ENCODE data around the gene CDH1.

Gene CDH1

DNA sequence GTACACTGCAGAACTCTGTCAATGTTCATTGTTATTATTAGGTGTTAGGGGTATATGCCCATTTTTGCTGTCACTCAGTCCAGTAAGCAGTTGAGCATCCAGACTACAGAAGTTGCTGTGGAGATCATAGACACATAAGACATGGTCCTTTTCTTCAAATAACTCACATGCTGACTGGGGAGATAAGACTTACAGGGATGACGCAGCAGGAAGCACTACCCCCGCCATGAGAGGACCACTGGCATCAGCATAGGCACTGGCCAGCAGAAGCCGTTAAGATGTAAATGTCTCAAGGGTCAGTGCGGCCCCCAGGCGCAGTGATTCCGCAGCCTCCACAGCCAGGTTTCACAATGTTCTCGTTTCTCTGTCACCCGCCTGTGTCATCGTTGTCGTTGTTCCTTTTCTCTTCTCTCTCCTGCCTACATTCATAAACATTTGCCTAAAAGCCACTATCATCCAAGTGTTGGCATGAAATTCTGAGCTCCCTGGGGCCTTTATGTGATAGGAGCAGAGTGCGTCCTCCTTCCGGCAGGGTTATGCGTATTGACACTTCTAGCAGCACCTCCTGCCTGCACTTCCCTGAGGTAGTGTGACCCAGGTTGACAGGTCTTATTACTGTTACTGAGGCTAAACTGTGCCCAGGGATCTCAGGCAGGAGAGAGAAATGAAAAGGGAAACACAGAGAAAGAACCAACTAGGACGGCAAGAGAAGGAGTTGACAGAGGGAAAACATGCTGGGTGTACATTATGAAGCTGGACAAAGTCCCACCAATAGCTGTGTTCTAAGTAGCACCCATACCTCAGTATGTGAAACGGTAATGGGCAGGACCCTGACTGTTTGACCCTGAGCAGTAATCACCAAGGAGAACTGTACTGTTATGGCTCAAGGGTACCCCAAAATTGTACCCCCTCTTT, 124.1 kb downstream of the CDH1 start:
- no peak for DNase-seq

DNA sequence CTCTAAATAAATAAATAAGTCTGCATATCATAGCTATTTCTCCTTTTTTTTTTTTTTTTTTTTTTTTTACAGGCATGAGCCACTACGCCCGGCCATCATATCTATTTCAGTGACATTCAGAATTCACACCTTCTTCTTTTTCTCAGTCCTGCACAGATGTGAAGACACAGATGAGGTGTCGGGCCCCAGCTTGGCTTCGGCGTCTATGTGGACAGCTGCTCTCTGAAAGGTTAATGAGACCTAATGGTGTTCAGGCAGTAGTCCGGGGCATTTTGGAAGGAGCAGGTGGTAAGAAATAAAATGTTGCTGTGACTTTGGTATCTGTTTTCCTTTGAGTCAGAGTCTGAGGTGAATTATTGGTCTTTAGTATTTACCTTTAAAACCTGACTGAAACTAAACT, 129.8 kb downstream of the CDH1 start:
- no peak for DNase-seq

DNA sequence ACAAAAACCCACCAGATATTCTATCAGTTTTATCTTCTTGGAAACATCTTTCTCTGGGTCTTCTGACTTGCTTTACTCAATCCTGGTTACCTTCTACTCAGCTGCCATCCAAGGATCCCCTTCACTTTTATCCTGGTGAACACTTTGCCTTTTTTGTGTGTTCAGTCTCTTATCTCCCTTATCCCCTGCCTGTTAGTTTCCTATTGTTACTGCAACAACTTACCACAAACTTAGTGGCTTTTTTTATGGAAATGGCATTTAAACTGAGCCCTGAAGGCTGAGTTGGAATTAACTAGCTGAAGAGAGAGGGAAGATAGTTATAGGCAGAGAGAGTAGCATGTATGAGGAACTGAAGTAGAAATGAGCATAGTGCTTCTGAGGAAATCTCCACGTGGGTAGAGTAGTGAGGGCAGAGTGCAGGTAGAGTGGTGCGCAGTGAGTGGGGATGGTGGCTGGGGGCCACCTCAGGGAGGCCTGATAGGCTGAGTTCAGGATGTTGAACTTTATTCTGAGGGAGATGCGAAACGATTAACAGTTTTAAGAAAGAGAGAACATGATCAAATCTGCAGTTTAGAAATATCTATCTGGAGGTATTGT, 132.5 kb downstream of the CDH1 start:
- DNase-seq = no peak

DNA sequence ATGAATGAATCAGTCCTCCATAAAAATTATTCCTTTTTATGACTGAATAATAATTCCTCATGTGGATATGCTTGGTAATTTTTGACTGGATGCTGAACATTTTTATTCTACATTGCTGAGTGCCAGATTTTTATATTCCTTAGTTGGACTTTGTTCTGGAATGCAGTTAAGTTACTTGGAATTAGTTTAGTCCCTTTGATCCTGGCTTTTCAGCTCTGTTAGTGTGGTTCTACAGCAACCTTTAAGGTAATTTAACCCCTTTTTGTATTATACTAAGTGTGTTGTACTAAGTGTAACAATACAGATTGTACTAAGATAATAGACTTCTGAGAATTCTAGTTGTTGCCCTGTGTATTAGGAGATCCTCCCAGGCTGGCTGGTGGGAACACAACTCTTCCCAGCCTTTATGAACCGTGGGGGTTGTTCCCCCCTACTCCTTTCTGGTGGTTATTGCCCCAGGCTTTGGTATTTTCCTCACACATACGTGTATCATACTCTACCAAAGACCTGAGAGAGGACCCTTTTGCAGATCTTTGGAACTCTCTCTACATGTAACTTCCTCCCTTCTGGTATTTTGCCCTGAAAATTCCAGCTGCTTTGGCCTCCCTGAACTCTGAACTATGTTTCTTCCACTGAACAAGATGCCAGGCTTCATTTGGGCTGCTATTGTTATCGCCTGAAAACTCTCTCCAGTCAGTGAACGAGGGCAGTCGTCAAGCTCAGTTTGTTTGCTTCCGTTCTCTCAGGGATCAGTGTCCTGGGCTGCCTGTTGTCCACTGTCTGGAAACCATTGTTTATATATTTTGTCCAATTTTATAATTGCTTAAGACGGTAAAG, 136.8 kb downstream of the CDH1 start:
- DNase-seq = no peak

DNA sequence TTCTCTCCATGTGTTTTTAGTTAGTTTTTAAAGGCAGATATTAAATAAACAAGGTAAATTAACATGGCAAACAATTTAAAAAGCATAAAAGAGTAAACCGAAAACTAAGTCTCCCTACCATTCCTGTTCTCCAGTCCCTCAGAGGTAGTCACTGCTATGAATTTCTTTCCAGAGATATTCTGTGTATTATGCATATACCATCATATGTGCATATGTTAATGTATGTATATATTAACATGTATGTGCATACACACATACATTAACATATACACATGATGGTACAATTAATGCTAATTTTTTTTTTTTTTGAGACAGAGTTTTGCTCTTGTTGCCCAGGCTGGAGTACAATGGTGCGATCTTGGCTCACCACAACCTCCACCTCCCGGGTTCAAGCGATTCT, 138.8 kb downstream of the CDH1 start:
- no peak for DNase-seq

DNA sequence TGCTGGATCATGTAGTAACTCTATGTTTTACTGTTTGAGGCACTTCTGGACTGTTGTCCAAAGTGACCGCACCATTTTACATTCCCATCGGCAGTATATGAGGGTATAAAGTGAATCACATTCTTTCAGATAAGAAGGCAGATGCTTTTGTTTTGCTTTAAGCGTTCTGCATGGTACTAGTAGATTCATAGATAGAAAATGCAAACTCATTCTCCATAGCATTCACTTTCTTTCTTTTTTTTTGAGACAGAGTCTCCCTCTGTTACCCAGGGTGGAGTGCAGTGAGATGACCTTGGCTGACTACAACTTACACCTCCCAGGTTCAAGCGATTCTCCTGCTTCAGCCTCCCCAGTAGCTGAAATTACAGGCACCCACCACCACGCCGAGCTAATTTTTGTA, 146.6 kb downstream of the CDH1 start:
- DNase-seq = no peak

DNA sequence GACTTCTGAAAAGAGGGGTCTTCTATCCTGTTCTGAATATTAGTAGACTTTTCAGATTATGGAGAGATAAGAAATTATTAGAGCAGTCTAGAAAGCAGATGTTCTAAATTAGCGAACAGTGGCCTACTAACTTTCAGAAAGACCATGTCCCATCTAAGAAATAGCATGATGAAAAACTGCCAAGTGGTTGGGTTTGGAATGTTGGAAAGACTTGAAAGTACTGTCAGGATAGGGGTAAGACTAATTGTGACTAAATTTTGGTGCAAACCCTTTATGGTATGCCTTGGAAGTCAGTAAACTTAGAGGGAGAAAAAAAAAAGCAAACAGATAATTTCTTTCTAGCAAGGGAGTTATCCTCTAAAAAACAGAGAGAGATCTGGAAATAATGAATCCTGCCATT, 147.3 kb downstream of the CDH1 start:
- DNase-seq = no peak
